ENCODE measurements around the gene HAPLN1.

DNA sequence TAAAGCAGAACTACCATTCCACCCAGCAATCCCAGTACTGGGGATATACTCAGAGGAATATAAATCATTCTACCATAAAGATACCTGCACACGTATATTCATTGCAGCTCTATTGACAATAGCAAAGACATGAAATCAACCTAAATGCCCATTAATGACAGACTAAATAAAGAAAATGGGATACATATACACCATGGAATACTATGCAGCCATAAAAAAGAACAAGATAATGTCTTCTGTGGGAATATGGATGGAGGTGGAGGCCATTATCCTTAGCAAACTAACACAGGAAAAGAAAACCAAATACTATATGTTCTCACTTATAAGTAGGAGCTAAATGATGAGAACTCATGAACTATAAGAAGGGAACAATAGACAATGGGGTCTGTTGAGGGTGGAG lies 12.5 kb downstream of the HAPLN1 start:
- TF ChIP-seq, protein P1, sequence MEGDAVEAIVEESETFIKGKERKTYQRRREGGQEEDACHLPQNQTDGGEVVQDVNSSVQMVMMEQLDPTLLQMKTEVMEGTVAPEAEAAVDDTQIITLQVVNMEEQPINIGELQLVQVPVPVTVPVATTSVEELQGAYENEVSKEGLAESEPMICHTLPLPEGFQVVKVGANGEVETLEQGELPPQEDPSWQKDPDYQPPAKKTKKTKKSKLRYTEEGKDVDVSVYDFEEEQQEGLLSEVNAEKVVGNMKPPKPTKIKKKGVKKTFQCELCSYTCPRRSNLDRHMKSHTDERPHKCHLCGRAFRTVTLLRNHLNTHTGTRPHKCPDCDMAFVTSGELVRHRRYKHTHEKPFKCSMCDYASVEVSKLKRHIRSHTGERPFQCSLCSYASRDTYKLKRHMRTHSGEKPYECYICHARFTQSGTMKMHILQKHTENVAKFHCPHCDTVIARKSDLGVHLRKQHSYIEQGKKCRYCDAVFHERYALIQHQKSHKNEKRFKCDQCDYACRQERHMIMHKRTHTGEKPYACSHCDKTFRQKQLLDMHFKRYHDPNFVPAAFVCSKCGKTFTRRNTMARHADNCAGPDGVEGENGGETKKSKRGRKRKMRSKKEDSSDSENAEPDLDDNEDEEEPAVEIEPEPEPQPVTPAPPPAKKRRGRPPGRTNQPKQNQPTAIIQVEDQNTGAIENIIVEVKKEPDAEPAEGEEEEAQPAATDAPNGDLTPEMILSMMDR (conservative IDR thresholded peaks at IDR 0.05; ENCODE audit: low read depth, low read length): no peak
- no peak for TF ChIP-seq EZH2 (IDR thresholded peaks at IDR 0.05; ENCODE audit: low read length, unreplicated experiment)
- no peak for TF ChIP-seq EZH2phosphoT487 (IDR thresholded peaks at IDR 0.05; ENCODE audit: borderline replicate concordance, low read length)

Measured in PC-3 (cell line).